GM18520 (cell line): ENCODE results near the gene MUC5AC.

Experiments used
- ATAC-seq: cut with Tn5 transposase; IDR thresholded peaks from one replicate; pipeline ENCODE4 v1.9.1; 2021; ENCODE audit not compliant: unreplicated experiment

Gene MUC5AC

GRCh38 chr11:1222491-1223345 lies 65.0 kb downstream of the MUC5AC start, which contains the start of gene MUC5B:
Gene MUC5B (plus strand): TSS chr11:1223066. CDS start chr11:1223124, 58 bp downstream.
- ATAC-seq: no peak

DNA sequence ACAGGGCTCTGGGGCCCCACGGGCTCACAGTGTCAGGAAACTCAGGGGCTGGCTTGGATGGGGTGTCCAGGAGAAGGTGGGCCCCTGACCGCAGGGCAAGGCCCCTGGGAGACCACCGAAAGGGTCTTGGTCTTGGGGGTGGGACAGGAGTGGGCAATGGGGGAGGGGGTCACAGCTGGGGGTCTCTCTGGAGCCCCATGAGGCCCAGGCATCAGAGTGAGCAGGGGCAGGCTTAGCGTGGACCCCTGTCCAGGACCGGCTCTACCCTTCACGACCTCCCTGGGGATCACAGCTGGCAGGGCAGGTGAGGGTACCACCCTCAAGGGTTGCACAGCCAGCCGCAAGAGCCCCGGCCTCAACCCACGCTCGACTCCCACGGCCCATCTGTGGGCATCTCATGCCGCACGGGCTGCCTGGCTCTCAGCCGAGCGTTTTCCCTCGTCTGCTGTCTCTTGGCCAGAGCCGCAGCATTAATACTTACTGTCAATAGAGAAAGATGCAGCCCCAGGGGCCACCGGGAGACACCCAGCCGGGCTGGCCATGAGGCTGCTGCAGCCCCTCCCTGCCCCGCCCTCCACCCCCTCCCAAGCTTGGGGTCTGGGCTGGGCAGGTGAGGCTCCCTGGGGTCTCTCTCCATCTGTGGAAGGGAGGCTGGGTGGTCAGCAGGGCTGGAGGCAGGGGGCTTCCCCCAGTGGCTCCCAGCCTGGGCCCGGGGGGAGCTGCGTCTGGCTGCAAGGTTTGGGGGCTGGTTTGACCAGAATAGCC lies 65.8 kb downstream of the MUC5AC start:
- ATAC-seq: no peak

DNA sequence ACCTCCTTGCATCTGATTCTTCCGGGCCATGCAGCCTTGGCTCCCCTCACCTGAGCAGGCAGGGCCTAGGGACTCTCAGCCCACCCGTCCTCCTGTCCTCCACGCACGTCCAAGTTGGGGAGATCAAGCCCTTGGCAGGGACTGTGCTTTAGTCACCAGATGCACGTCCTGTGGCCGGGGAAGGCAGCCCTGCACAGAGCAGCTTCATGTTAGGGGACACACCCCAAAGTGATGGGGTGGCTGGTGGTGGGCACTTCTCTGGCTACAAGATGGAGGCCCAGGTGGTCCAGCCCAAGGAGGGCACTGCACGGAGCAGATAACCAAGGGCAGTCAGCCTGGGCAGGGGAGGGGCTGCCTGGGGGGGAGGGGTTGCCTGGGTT lies 66.3 kb downstream of the MUC5AC start:
- no peak for ATAC-seq

DNA sequence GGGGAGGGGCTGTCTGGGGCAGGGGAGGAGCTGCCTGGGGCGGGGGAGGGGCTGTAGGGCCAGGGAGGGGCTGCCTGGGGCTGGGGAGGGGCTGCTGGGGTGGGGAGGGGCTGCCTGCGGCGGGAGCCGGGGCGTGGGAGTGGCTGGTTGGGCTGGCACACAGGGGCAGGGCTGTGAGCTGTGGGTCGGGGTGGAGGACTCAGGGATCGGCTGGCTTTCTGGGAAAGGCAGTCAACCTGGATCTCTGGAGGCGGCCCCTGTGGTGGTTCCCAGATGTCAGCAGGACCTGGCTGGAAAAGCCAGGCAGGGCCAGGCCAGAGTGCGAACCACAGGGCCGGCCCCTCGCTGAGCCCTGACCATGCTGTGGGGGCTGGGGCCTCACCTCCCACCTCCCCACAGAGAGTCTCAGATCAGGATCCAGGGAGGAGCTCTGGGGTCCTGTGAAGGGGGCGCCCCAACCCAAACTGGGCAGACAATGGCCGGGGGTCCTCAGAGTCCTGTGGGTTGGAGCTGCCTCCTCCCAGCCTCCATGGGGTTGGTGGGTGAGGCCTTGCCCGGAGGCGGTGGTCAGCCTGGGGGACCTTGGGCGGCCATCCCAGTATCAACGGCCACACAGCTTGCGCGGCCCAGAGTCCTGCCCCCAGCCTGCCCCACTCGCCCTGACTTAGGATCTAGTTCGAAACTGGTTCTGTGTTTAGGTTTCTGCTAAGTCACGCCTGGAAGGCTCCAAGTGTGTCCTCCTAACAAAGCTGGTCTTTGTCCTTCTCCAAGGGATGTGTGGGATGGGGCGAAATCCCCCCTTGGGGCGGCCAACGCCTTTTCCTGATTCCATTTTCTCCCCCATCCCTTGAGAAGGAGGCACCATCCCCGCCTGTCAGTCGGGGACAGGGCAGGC lies 67.0 kb downstream of the MUC5AC start:
- ATAC-seq: no peak

GRCh38 chr11:1225386-1226225 lies 67.9 kb downstream of the MUC5AC start:
- ATAC-seq: no peak

DNA sequence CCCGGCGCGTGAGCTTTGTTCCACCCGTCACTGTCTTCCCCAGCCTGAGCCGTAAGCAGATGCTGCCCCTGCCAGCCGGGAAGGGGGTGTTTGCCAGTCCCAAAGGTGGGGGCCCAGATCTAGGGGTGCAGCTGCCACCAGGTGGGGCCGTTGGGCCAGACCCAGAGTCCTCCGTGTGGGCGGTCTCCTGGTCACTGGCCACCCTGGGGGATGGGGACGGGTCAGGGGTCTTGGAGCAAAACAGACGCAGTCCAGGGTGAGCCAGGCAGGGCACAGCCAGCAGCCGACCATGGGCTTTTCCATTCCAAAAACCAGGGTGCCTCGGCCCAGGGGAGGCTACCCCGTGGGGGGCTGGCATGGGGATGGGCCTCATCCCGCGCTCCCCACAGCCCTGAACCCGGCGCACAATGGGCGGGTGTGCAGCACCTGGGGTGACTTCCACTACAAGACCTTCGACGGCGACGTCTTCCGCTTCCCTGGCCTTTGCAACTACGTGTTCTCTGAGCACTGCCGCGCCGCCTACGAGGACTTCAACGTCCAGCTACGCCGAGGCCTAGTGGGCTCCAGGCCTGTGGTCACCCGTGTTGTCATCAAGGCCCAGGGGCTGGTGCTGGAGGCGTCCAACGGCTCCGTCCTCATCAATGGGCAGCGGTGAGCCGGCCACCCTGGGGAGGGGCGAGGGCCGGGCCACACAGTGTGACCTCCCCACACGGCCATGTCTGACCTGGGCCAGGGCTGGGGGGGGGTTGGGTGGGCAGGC lies 68.7 kb downstream of the MUC5AC start:
- no peak for ATAC-seq

GRCh38 chr11:1226986-1227550 lies 69.3 kb downstream of the MUC5AC start:
- no peak for ATAC-seq

DNA sequence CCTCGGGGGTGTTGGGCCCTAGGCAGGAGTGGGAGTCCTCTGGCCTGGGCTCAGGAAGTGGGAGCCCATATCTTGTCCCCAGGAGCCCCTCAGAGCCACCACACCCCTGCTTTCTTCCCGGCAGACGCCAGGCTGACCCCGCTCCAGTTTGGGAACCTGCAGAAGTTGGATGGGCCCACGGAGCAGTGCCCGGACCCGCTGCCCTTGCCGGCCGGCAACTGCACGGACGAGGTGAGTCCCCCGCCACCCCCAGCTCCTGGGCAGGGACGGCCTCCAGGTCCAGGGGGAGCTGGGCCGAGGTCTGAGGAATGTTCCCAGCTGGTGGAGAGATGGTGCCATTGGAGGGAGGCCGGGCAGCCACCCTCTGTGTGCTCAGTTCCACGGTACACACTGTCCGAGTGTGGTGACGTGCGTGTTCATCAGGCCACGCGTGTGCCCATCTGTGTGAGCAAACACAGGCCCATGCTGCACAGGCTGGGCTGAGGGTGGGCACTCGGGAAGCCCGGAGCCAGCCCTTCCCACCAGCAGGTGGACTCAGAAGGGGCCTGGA lies 69.9 kb downstream of the MUC5AC start:
- no peak for ATAC-seq

GRCh38 chr11:1228101-1228821 lies 70.5 kb downstream of the MUC5AC start:
- ATAC-seq: no peak

- ATAC-seq: no peak
Measured at GRCh38 chr11:1228921-1229451, 71.2 kb downstream of the MUC5AC start.

DNA sequence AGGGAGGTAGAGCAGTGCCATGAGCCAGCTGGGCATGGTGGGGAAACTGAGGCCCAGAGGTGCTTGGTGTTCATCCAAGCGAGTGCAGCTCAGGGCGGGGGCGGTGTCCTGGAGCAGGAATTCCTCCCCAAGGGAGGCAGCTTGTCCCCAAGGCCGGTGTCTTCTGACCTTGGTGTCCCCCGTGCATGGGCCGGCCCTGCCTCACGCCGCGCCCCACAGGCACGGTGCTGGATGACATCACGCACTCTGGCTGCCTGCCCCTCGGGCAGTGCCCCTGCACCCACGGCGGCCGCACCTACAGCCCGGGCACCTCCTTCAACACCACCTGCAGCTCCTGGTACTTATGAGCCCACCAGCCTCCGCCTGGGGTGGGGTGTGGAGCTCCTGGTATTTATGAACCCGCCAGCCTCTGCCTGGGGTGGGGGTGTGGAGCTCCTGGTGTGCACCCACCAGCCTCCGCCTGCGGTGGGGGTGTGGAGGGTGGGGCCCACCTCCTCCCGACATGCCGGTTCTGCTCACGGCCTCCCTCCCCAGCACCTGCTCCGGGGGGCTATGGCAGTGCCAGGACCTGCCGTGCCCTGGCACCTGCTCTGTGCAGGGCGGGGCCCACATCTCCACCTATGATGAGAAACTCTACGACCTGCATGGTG lies 71.8 kb downstream of the MUC5AC start:
- ATAC-seq: no peak

DNA sequence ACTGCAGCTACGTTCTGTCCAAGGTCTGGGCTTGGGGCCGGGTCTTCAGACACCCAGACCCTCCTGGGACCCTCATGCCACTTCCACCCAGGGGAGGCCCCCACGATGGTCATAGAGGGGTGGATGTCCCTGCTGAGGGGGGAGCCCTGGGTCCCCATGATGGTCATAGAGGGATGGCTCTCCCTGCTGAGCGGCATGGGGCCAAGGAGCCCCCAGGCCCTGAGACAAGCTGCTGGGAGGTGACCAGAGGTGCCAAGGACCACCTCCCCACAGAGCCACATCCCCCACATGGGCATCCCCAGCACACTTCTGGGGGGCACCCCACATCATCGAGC lies 72.3 kb downstream of the MUC5AC start:
- no peak for ATAC-seq

- ATAC-seq: no peak
Measured at GRCh38 chr11:1230456-1231395, 73.0 kb downstream of the MUC5AC start.

- ATAC-seq: no peak
Measured at GRCh38 chr11:1231396-1232020, 73.8 kb downstream of the MUC5AC start.

DNA sequence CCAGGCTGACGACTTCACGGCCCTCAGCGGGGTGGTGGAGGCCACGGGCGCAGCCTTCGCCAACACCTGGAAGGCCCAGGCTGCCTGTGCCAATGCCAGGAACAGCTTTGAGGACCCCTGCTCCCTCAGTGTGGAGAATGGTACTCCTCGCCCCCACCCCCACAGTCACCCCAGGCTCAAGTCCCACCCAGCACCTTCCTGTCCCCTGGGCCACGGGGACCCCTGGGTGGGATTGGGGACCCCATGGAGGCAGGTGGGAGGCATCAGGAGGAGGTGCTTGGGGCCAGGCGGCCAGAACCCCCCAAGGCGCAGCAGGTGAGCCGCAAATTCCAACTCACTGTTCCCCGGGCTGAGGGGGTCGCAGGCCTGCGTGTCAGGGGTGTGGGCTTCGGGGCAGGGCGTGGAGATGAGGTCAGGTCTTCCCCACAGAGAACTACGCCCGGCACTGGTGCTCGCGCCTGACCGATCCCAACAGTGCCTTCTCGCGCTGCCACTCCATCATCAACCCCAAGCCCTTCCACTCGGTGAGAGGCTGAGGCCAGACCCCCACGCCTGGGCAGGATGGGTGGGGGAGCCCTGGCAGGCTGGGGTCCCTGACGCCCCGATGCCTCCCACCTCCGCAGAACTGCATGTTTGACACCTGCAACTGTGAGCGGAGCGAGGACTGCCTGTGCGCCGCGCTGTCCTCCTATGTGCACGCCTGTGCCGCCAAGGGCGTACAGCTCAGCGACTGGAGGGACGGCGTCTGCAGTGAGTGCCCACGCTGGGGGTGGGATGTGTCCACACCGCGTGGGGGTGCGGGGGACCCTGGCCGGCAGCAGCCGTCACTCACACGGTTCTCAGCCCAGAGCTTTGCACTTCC lies 74.5 kb downstream of the MUC5AC start:
- ATAC-seq: no peak
